Sciatic nerve (tissue), 2 donors: ENCODE measurements around the gene SLC16A11. TPM values are rescaled to one million over a fixed set of nuclear protein-coding genes. Genes with fewer than 3 reads are reported as not detected.

Experiments
- ATAC-seq: fragments of 200-7000 bp; cut with Tn5 transposase; one replicate; pipeline ENCODE4 v1.9.1; 2020; ENCODE audit warnings: mild to moderate bottlenecking, moderate library complexity
- DNase-seq: peaks from one replicate; pipeline ENCODE4 v3.0.0-alpha.2; 2020; ENCODE audit warnings: low spot score
- intact Hi-C: fragments of 100-400 bp; cut with DNase I; formaldehyde crosslinking; loops from one replicate; pipeline ENCODE4 v1.14.2; 2022
- total RNA-seq: library from RNA; stranded (reverse); fragmentation: NEBNext Ultra II Directional; extraction: Animal tissue kit (Norgen Biotek cat#: 25700); gene quantifications from one replicate; pipeline ENCODE4 v1.2.1, GENCODE V29; 2021
- donor health status: DM: no; HTN: no; CAD: no.
- donor health status: DM: no; HTN: no; CAD: no.

SLC16A11 gene
- total RNA-seq, 1 donor from 2014 or later: 0.89 TPM

DNA sequence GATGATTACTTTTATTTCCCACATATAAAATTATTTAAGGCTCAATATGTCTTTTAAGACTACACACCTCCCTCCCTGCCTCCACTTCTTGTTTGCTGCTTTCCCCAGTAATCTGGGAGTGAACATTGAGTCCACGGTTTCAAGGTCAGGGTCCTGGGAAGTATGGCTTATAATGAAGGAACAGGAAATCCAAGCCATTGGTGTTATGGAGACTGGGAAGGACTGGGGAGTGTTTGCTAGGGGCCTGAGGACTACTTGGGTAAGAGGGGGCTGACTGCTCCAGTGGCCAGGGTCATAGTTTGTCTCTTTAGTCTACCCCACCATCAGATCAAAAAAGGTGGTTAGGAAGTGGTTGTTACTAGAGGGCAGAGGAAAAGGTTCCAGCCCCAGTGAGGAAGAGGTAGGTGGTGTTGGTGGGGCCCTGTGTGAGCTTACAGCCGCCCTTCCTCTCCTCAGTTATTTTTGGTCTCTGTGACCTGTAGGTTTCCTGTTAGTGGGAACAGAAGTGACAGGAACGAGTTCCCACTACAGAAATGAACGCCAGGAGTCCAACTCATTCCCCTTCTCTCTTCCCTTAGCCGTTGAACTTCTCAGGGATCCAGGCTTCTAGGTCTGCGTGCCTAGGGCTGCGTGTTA lies 8.8 kb downstream of the SLC16A11 start:
- intact Hi-C loops: no loop called here
- DNase-seq (no peak), ATAC-seq (peak; percentile 10)

DNA sequence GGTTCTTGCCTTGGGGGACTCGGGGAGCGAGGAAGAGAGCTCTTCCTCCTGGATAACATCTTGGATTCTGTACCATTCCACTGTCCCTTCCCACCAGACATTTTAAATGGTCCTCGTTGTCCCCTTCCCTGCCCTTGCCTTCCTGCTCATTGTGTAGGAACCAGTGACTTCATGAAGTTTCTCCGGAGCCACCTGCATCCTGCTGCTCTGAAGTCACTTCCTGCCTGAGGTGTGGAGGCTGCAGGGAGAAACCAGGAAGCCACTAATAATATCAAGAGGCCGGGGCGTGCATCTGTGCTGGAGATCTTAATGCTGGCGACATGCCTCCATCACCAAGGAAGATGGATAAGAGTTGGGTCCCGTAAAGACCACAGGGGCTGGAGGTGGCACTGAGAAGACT lies 14.2 kb downstream of the SLC16A11 start:
- DNase-seq (no peak), ATAC-seq (no peak)

DNA sequence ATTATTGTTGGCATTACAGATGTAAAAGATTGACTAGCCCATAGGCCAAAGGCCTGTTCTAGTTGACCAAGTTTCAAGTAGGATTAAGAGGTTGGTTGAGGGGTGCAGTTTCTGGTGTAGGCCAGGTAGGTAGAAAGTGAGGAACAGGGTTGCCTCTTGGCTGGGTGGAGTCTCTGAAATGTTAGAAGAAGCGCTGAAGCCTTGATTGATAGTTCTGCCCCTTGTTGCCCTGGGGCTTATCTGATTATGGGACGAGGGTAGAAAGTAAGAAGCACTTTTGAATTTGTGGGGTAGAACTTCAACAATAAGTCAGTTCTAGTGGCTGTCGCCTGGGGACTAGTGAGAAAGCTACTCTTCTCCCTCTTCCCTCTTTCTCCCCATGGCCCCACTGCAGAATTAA lies 14.8 kb downstream of the SLC16A11 start:
- intact Hi-C loops: no loop called here
- no peak for ATAC-seq
- DNase-seq: no peak

More for the DNA sequence above, 14.2 kb downstream of the SLC16A11 start:
- intact Hi-C loops: no loop called here

DNA sequence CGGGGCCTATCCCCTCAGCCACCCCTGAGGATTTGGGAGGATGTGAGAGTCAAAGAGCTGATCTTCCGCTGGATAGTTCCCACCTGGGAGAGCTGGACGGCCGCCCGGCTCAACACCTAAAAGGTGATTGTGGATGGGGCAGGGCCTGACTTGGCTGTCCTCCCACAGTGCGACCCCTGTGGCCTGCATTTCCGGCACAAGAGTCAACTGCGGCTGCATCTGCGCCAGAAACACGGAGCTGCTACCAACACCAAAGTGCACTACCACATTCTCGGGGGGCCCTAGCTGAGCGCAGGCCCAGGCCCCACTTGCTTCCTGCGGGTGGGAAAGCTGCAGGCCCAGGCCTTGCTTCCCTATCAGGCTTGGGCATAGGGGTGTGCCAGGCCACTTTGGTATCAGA lies 16.6 kb downstream of the SLC16A11 start:
- no peak for ATAC-seq
- no peak for DNase-seq
- intact Hi-C loops: no loop called here

DNA sequence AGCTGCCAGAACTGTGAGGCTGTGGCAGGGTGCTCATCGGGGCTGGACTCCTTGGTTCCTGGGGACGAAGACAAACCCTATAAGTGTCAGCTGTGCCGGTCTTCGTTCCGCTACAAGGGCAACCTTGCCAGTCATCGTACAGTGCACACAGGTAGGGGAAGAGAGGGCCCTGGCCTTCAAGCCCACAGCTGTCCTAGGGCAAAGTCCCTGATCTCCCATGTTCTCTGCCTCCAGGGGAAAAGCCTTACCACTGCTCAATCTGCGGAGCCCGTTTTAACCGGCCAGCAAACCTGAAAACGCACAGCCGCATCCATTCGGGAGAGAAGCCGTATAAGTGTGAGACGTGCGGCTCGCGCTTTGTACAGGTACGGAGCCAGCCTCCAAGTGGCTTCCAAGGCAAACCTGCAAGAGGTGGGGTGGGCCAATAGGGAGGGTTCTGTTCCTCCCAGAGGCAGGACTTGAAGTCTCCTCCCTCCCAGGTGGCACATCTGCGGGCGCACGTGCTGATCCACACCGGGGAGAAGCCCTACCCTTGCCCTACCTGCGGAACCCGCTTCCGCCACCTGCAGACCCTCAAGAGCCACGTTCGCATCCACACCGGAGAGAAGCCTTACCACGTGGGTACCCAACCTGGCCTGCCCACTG lies 17.3 kb downstream of the SLC16A11 start:
- ATAC-seq (no peak), DNase-seq (no peak)
- intact Hi-C loops: no loop called here

DNA sequence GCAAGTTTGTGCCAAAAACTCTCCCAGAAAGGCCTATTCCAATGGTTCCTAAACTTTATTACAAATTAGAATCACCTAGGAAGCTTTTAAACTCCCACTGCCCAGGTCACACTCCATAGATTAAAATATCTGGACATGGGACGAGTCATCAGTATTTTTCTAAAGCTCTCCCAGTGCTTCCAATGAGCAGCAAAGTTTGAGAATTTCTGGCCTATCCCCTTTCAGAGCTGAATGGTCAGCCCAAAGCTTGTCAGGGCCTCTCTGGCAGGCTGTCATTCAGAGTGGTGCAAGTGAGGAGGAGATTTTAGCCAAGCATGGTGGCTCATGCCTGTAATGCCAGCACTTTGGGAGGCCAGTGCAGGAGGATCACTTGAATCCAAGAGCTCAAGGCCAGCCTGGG lies 18.6 kb downstream of the SLC16A11 start:
- no peak for DNase-seq

DNA sequence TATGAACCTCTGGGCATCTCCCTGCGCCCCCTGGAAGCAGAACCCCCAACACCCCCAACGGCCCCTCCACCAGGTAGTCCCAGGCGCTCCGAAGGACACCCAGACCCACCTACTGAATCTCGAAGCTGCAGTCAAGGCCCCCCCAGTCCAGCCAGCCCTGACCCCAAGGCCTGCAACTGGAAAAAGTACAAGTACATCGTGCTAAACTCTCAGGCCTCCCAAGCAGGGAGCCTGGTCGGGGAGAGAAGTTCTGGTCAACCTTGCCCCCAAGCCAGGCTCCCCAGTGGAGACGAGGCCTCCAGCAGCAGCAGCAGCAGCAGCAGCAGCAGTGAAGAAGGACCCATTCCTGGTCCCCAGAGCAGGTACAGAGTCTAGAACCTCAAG lies 19.5 kb downstream of the SLC16A11 start:
- no peak for ATAC-seq
- no peak for DNase-seq
- intact Hi-C loops: loop anchor here (5.0 kb wide), 1 partner anchor 112 kb away; no protein-coding TSS in a partner anchor

More for the DNA sequence above, 18.6 kb downstream of the SLC16A11 start:
- no peak for ATAC-seq
- intact Hi-C loops: no loop called here

DNA sequence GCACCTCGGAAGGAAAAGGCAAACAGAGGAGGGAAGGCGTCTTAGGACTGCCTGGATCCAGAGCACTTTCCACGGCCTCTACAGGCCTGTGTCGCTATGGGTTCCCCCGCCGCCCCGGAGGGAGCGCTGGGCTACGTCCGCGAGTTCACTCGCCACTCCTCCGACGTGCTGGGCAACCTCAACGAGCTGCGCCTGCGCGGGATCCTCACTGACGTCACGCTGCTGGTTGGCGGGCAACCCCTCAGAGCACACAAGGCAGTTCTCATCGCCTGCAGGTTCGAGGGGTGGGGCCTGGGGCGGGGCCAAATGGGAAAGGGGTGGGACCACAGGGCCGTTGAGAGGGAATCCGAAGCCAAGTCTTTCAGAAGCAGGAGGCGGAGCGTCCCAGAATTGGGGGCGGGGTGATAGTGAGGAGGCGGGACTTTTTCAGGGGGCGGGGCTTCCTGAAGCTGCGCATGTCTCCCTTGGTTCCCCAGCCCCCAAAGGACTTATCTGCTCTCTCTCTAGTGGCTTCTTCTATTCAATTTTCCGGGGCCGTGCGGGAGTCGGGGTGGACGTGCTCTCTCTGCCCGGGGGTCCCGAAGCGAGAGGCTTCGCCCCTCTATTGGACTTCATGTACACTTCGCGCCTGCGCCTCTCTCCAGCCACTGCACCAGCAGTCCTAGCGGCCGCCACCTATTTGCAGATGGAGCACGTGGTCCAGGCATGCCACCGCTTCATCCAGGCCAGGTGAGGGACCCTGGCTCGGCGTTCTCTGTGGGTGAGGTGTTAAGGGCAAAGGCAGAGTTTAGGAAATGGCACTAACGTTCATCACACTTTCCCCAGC lies 20.1 kb downstream of the SLC16A11 start:
- intact Hi-C loops: loop anchor here (5.0 kb wide), 1 partner anchor 111 kb away; no protein-coding TSS in a partner anchor
- DNase-seq (peak; percentile 91), ATAC-seq (peak; percentile 79)

DNA sequence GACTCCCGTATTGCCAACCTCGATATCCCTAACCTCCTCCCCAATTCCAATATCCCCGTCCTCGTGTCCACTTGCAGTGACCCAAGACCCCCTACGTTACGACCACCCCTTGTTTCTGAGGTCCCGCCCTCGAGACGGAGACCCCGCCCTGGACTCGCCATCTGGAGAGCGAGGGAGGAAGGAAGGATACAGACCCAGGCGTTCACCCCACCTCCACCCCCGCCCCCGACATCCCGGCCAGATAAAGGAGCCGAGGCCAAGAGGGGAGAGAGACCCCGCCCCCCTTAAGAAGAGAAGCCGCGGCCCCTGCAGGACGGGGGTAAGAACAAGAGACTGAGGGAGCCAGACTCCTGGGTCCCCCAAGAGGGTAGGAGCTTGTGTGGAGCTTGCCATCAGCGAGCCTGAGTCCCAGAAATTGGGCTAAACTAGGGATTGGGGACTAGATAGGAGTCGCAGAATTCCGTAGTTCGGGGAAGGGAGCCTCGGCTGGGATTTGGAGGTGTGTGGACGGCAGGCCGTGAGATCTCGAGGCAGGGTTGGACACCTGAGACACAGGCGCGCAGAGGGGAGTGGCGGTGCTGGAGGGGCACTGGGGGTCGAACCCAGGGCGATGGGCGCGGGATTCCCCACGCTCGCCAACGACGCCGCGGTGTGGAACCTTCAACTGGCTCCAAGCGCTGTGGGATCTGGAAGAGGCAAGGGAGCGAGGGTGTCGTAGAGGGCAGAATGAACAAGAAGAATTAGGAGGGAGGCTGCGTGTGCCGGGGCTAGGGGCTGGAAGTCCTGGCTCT lies 20.9 kb downstream of the SLC16A11 start, which contains the start of gene BCL6B:
BCL6B (plus strand) TSS at position 270 of the 791 bp plus-strand sequence. CDS start 622 bp downstream, outside the sequence.
- DNase-seq: no peak
- intact Hi-C loops: loop anchor here (5.0 kb wide), 1 partner anchor 111 kb away; no protein-coding TSS in a partner anchor
- ATAC-seq: no peak

DNA sequence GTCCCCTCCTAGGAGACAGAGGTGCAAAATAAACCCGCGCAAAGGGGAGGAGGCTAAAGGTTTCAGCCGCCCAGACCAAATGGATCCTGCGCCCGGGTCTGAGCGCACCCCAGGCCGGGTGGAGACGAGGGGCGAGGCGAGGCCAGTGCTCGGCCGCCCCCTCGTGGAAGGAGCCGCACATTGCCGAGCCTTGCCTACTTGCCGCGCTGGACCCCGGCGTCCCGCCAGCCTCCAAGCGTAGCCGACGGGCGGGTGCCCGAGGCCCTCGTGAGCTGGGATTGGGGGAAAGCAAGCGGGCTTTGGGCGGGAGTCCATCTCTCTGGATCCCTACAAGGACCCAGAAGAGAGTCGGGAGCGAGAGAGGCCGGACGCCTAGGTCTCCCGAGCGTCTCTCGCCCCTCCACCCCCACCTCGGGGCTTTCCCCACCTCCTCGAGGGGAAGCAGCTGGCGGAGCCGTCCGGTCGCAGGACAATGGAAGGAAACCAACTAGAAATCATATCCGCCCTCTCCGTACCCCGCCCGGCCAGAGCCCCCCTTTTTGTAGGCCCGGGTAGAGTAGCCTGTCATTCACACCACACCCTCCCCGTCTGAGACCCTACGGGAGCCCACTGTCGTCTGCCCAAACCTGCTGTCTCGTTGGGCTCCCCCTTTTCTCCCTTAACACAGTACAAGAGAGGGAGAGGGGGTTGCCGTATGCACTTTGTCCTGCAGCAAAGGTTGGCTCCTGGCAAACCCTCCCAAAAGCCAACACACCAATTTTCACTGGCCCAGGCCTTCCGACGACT lies 21.7 kb downstream of the SLC16A11 start:
- intact Hi-C loops: loop anchor here (5.0 kb wide), 1 partner anchor 110 kb away; no protein-coding TSS in a partner anchor
- ATAC-seq (peak; percentile 63), DNase-seq (peak; percentile 85)

DNA sequence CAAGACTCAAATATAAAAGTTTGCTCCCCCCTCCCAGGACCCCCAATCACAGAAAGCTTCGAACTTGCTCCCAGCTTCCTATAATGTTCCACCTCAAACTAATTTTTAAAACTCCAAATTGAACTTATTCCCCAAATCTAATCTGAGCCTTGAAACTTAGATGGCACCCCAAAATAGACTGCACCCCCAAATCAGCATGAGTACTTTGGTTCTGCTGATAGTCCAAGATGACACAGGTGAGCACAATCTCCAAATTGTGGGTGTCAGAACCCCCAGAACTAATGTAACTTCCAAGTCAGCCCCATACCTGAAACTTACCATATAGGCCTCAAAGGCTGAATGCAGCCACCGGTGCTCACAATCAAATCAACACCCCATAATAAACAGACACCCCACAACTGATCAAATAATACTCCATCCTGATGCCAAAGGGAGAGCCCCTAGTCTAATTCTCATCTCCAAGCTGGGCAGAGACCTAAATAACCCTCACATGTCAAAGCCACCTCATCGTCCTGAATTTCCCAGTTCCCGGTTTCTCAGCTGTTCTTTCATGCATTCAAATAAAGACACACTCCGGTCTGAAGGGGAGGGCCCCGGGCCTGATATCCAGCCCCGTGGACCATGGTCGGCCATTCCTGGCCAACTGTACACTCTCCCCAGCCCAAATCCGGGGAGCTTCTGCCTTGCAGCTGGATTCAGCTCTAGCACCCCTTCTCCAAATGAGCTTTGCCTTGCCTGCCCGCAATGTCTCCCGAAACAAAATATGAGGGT lies 22.8 kb downstream of the SLC16A11 start:
- no peak for ATAC-seq
- DNase-seq: no peak
- intact Hi-C loops: loop anchor here (5.0 kb wide), 1 partner anchor 109 kb away; no protein-coding TSS in a partner anchor

DNA sequence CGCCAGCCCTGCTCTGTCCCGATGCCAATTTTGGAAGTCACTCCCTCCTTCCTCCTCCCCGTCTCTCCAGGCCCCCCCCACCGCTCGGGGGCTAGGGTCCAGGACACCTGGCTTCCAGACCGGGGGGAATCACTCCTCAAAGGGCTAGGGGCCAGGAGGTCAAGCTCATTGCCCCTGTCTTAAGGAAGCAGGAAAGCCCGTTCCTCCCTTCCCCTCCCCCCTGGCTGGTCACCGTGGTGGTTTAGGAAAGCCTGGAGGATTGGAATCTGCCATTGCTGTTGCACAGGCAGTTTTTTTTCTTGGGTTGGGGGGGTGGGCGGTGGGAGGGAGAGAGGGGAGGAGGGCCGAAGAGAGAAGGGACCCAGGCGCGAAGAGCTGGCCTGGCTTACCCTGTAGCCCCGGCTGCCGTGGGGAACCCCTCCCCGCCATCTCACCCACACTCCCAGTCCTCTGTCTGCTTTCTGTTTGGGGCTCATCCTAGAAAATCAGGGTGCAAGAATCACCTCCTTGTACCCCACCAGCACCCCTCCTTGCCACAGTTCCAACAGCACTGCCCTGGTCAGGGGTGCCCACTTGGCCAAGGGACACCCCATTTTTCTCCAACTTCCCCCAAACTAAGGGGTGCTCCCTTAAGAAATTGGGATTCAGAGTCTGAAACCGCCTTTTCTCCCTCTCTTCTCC lies 23.9 kb downstream of the SLC16A11 start:
- ATAC-seq (peak; percentile 1), DNase-seq (peak; percentile 80)
- intact Hi-C loops: loop anchor here (5.0 to 10.0 kb wide), 2 partner anchors 108 to 835 kb away; partner anchors contain the start of genes CYB5D1, NAA38 and TMEM88

DNA sequence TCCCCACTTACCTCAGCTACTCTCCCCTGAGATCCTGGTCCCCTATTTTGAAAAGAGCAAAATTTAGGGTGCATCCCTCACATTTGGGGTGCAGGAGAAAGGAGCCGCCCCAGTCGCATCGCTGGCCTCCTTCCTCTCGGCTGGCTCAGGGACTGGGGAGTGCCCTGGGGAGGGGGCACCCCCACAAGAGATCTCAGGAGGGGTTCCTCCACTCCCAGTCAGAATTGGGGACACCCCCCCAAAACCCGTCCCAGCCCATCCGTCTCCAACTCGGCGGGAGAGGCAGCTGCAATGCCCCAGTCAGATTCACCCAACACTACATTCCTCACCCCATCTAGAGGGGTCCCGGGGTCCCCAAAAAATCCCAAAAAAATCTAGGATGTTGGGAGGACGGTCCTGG lies 24.5 kb downstream of the SLC16A11 start:
- no peak for DNase-seq
- ATAC-seq: no peak
- intact Hi-C loops: loop anchor here (10.0 kb wide), 1 partner anchor 835 kb away; the partner anchor contains the start of genes CYB5D1, NAA38 and TMEM88

DNA sequence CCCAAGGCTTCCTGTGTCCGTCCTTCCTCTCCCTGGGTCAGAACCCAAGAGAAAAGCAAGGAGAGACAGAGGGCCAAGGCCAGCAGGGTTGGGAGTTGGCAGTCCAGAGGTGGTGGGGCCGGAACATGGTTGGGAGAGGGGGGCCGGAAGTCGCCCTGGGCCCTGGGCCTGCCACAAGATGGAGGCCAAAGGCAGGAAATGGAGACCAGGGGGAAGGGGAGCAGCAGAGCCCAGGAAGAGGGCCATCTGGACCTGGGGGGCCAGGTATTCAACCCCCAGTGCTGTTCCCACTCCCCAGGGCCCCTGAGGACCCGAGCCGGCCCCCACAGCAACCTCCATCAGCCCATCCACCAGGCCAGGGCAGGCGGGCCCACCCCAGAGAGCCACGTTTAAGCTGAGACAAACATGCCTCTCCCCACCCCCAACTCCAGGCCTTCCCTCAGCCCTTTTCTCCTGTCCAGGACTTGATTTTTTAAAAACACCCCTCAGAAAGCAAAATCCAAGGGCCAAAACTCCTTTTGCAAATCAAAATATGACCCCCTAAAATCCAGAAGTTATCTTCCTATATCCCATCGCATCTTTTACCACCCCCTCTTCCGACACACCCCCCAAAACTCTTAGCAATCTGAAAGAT lies 25.4 kb downstream of the SLC16A11 start:
- ATAC-seq (peak; percentile 38), DNase-seq (no peak)
- intact Hi-C loops: loop anchor here (10.0 kb wide), 1 partner anchor 836 kb away; the partner anchor contains the start of genes CYB5D1, NAA38 and TMEM88

DNA sequence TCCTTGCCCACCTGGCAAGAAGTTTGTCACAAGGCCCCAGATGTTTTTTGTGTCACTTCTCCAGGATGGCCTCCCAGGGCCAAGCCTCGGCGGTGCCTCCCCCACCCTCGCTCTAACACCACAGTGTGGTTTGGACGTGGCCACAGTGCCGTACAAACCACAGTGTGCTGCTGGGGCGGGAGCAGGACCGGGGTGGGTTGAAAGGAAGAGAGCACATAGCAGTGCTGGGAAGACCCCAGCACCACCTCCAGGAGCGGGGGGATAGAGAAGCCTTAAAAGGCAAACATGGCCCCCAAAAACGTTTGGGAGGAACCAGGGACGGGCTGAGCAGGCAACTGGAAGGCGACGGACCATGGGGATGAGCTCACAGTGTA lies 26.1 kb downstream of the SLC16A11 start:
- intact Hi-C loops: loop anchor here (10.0 kb wide), 1 partner anchor 837 kb away; the partner anchor contains the start of genes CYB5D1, NAA38 and TMEM88
- DNase-seq (no peak), ATAC-seq (no peak)
